PFSK-1 (cell line): Measurements from ENCODE around the gene GLS.

Source experiments
- FOXP2 ChIP-seq: optimal IDR thresholded peaks from 2 replicates; pipeline ENCODE3; 2011; ENCODE audit warnings: borderline replicate concordance, control low read depth, inconsistent platforms; ENCODE audit not compliant: insufficient read depth; ENCODE audit errors: extremely low read length, extremely low read depth
- POLR2AphosphoS5 ChIP-seq: IDR thresholded peaks from 2 replicates; pipeline ENCODE4 v1.6.1; 2012; ENCODE audit warnings: low read depth, mild to moderate bottlenecking, control low read depth, low read length, moderate library complexity
- REST ChIP-seq, 2 experiments: IDR thresholded peaks; 2 replicates each; pipeline versions ENCODE4 v1.6.1 to v1.8.0; 2011 to 2012; ENCODE audit warnings: low read depth in 2 of 2, low read length in 2 of 2, control low read depth in 1 of 2, inconsistent platforms in 1 of 2, mild to moderate bottlenecking in 1 of 2, moderate library complexity in 1 of 2; ENCODE audit not compliant: insufficient read depth in 1 of 2
- SIN3A ChIP-seq: IDR thresholded peaks from 2 replicates; pipeline ENCODE4 v1.6.1; 2012; ENCODE audit warnings: mild to moderate bottlenecking, low read length, moderate library complexity, borderline replicate concordance; ENCODE audit not compliant: insufficient read depth
- TAF1 ChIP-seq: IDR thresholded peaks from 2 replicates; pipeline ENCODE4 v1.6.1; 2012; ENCODE audit warnings: low read length, control low read depth, borderline replicate concordance; ENCODE audit not compliant: insufficient read depth

GLS gene

GRCh38 chr2:190976521-190976920 lies 95.9 kb downstream of the GLS start:
- no peak for TF ChIP-seq SIN3A

GRCh38 chr2:190977505-190977904 lies 96.9 kb downstream of the GLS start:
- no peak for TF ChIP-seq TAF1
- TF ChIP-seq POLR2AphosphoS5 = no peak
- no peak for TF ChIP-seq REST (IDR thresholded peaks at IDR 0.05; ENCODE audit: insufficient read depth in 1 of 2, low read depth in 2 of 2, low read length in 2 of 2)
- TF ChIP-seq FOXP2 = no peak
- no peak for TF ChIP-seq SIN3A

GRCh38 chr2:190978389-190979053 lies 97.9 kb downstream of the GLS start:
- TF ChIP-seq FOXP2 (no peak), TAF1 (no peak), POLR2AphosphoS5 (no peak), REST (IDR thresholded peaks at IDR 0.05; ENCODE audit: insufficient read depth in 1 of 2, low read depth in 2 of 2, low read length in 2 of 2) (no peak), SIN3A (no peak)

- no peak for TF ChIP-seq TAF1
- peak in 1 of 2 experiments; percentile 61; a peak in 2 of 4 replicates for TF ChIP-seq REST (IDR thresholded peaks at IDR 0.05; ENCODE audit: insufficient read depth in 1 of 2, low read depth in 2 of 2, low read length in 2 of 2)
- no peak for TF ChIP-seq SIN3A
- TF ChIP-seq POLR2AphosphoS5 = no peak
- peak; percentile 22 for TF ChIP-seq FOXP2
These were observed 99.4 kb downstream of the GLS start for GRCh38 chr2:190979906-190980629.

- TF ChIP-seq TAF1 = no peak
- no peak for TF ChIP-seq REST (IDR thresholded peaks at IDR 0.05; ENCODE audit: insufficient read depth in 1 of 2, low read depth in 2 of 2, low read length in 2 of 2)
- TF ChIP-seq FOXP2 = no peak
- no peak for TF ChIP-seq POLR2AphosphoS5
- no peak for TF ChIP-seq SIN3A
These were observed 100.1 kb downstream of the GLS start for GRCh38 chr2:190980630-190981209.
